22Rv1 (cell line): ENCODE data around the gene ATG9B.

ENCODE experiments used
- H3K27ac ChIP-seq: fragments of 450-650 bp; 2 replicates; pipeline ENCODE4 v1.5.1; 2017
- CTCF ChIP-seq: fragments of 450-650 bp; IDR thresholded peaks from 2 replicates; pipeline ENCODE4 v1.5.1; 2017; ENCODE audit warnings: mild to moderate bottlenecking
- ZFX ChIP-seq: fragments of 450-650 bp; IDR thresholded peaks from 2 replicates; pipeline ENCODE4 v1.6.1; 2017; ENCODE audit warnings: antibody characterized with exemption, borderline replicate concordance

ATG9B gene

GRCh38 chr7:151011097-151011409 is 13.2 kb downstream of the ATG9B start:
- peak overlapping the region; percentile 73; the same call in 1 of the 2 replicates for H3K27ac ChIP-seq
- TF ChIP-seq ZFX (no peak), CTCF (no peak)

GRCh38 chr7:151010307-151011096 is 13.8 kb downstream of the ATG9B start:
- TF ChIP-seq CTCF = no peak
- no peak for TF ChIP-seq ZFX
- H3K27ac ChIP-seq = peak overlapping the region; percentile 73; the same call in 1 of the 2 replicates

- TF ChIP-seq ZFX = no peak
- no peak for TF ChIP-seq CTCF
- H3K27ac ChIP-seq = peak overlapping the region; percentile 73
Observed at GRCh38 chr7:151010037-151010306, 14.3 kb downstream of the ATG9B start.

- peak overlapping the region; percentile 73 for H3K27ac ChIP-seq
- TF ChIP-seq CTCF (no peak), ZFX (no peak)
Observed at GRCh38 chr7:151009327-151010036, 14.8 kb downstream of the ATG9B start.

GRCh38 chr7:151008511-151009323 is 15.6 kb downstream of the ATG9B start:
- peak; percentile 99 for TF ChIP-seq CTCF
- TF ChIP-seq ZFX = no peak
- peak overlapping the region; percentile 73 for H3K27ac ChIP-seq

GRCh38 chr7:151008143-151008510 is 16.2 kb downstream of the ATG9B start:
- TF ChIP-seq ZFX (no peak), CTCF (no peak)
- H3K27ac ChIP-seq = peak overlapping the region; percentile 73

- TF ChIP-seq ZFX (no peak), CTCF (no peak)
- H3K27ac ChIP-seq = peak overlapping the region; percentile 73; the same call in 1 of the 2 replicates
Observed at GRCh38 chr7:151007469-151007898, 16.8 kb downstream of the ATG9B start.
